Measurements from ENCODE around the gene RGS6. TPM values are rescaled to one million over a fixed set of nuclear protein-coding genes. Genes with fewer than 3 reads are reported as not detected.

RGS6 gene
- total RNA-seq, 2 experiments from 2014 or later: not detected

DNA sequence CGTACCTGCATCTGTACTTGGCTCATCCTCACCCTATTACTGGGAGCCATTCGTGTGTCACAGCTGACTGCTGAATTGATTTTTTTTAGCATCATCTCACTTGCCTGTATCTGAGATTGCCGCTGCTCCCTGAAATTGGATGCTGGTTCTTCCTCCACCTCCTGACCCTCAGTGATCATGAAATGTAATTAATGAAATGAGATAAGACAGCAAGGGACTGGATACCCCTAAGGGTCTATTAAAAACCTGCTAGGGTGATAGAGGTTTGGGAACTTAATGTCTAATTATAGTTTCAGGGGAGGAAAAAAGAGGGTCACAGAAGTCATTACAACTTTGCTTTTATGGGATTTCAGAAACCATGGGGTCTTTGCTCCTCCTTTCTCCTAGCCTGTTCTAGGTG, 551.1 kb downstream of the RGS6 start:
- no peaks in the 10 kb centered on the region for H3K27me3 Mint-ChIP-seq
- TF ChIP-seq, protein P1, sequence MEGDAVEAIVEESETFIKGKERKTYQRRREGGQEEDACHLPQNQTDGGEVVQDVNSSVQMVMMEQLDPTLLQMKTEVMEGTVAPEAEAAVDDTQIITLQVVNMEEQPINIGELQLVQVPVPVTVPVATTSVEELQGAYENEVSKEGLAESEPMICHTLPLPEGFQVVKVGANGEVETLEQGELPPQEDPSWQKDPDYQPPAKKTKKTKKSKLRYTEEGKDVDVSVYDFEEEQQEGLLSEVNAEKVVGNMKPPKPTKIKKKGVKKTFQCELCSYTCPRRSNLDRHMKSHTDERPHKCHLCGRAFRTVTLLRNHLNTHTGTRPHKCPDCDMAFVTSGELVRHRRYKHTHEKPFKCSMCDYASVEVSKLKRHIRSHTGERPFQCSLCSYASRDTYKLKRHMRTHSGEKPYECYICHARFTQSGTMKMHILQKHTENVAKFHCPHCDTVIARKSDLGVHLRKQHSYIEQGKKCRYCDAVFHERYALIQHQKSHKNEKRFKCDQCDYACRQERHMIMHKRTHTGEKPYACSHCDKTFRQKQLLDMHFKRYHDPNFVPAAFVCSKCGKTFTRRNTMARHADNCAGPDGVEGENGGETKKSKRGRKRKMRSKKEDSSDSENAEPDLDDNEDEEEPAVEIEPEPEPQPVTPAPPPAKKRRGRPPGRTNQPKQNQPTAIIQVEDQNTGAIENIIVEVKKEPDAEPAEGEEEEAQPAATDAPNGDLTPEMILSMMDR (IDR thresholded peaks at IDR 0.05): no peak
- Histone ChIP-seq H3K27ac (ENCODE audit: low read depth in 1 of 2, low read length in 2 of 2) (no peak overlapping the region), H3K27me3 (ENCODE audit: control insufficient read depth in 1 of 2, insufficient read depth in 2 of 2, low read length in 2 of 2) (no peaks in the 10 kb centered on the region), H3K4me1 (ENCODE audit: insufficient read depth, low read length) (peaks cover 18% of the 10 kb centered on the region), H3K9me3 (ENCODE audit: control insufficient read depth in 1 of 2, insufficient read depth in 1 of 2, low read length in 2 of 2) (no peaks in the 10 kb centered on the region), H3K36me3 (ENCODE audit: insufficient read depth, low read length) (no peaks in the 10 kb centered on the region), H3K4me3 (ENCODE audit: low read length) (no peak overlapping the region)
- intact Hi-C loops (cut with DNase I, micrococcal nuclease): no loop called here
- H3K36me3 Mint-ChIP-seq (ENCODE audit: low read depth): no peaks in the 10 kb centered on the region
- ChIA-PET CTCF (no interaction called here), POLR2A (no interaction called here)
- no peak for ATAC-seq (ENCODE audit: poor library complexity)
- H3K4me3 Mint-ChIP-seq: no peak overlapping the region
- H3K9me3 Mint-ChIP-seq: no peaks in the 10 kb centered on the region
- H3K27ac Mint-ChIP-seq: no peak overlapping the region
- peaks cover 27% of the 10 kb centered on the region for H3K4me1 Mint-ChIP-seq (ENCODE audit: low read depth)
- DNase-seq: no peak

DNA sequence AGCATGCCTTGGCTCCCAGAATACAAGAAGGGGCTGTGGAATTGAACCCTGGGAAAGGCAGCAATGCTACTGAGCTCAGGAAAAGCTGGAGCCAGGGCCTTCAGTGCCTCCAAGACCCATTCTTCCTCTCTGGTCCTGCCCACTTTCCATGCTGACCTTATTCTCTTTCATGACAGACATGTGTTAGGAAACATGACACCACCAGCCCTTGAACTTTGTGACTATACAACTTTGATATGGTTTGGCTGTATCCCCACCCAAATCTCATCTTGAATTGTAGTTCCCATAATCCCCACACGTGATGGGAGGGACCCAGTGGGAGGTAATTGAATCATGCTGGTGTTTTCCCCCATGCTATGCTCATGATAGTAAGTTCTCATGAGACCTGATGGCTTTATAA, 553.5 kb downstream of the RGS6 start:
- TF ChIP-seq, protein P1 (IDR thresholded peaks at IDR 0.05): no peak

DNA sequence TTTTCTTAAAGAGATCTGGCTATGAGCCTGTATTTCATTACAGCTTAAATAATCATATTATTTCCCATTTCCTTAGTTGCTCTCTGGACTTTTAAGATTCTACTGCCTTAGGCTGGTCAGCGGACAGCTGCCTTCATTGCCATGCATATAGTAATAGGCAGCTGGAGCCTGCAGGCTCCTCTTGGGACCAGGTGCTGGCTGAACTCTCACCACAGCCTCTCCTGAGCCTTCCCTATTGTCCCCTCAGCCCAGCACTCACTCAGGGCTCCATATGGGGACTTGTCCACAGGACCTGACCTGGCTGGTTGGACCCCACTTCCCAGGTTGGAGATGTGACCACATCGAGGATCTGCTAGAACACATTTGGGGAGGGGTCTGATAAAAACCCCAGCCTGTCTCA, 556.3 kb downstream of the RGS6 start:
- POLR2A ChIA-PET: no interaction called here
- Mint-ChIP-seq H3K4me1 (ENCODE audit: low read depth) (no peaks in the 10 kb centered on the region), H3K9me3 (peaks cover 5% of the 10 kb centered on the region), H3K27ac (no peak overlapping the region), H3K36me3 (ENCODE audit: low read depth) (no peaks in the 10 kb centered on the region), H3K27me3 (no peaks in the 10 kb centered on the region), H3K4me3 (no peak overlapping the region)
- ATAC-seq (ENCODE audit: poor library complexity) (no peak), DNase-seq (no peak)
- Histone ChIP-seq H3K4me1 (ENCODE audit: insufficient read depth, low read length) (no peaks in the 10 kb centered on the region), H3K4me3 (ENCODE audit: low read length) (no peak overlapping the region), H3K27ac (ENCODE audit: low read depth in 1 of 2, low read length in 2 of 2) (no peak overlapping the region), H3K36me3 (ENCODE audit: insufficient read depth, low read length) (no peaks in the 10 kb centered on the region), H3K27me3 (ENCODE audit: control insufficient read depth in 1 of 2, insufficient read depth in 2 of 2, low read length in 2 of 2) (peaks cover 0 to 5% of the 10 kb centered on the region in 2 experiments), H3K9me3 (ENCODE audit: control insufficient read depth in 1 of 2, insufficient read depth in 1 of 2, low read length in 2 of 2) (peaks cover under 1 to 3% of the 10 kb centered on the region in 2 experiments)
- TF ChIP-seq, protein P1 (IDR thresholded peaks at IDR 0.05): no peak
- CTCF ChIA-PET: no interaction called here
- intact Hi-C loops (cut with DNase I, micrococcal nuclease): no loop called here

More for the DNA sequence above, 553.5 kb downstream of the RGS6 start:
- Histone ChIP-seq H3K4me3 (ENCODE audit: low read length) (no peak overlapping the region), H3K4me1 (ENCODE audit: insufficient read depth, low read length) (peaks cover 7% of the 10 kb centered on the region), H3K36me3 (ENCODE audit: insufficient read depth, low read length) (no peaks in the 10 kb centered on the region), H3K9me3 (ENCODE audit: control insufficient read depth in 1 of 2, insufficient read depth in 1 of 2, low read length in 2 of 2) (peaks cover 0 to 3% of the 10 kb centered on the region in 2 experiments), H3K27me3 (ENCODE audit: control insufficient read depth in 1 of 2, insufficient read depth in 2 of 2, low read length in 2 of 2) (peaks cover 0 to 5% of the 10 kb centered on the region in 2 experiments), H3K27ac (ENCODE audit: low read depth in 1 of 2, low read length in 2 of 2) (no peak overlapping the region)
- Mint-ChIP-seq H3K27me3 (no peaks in the 10 kb centered on the region), H3K4me1 (ENCODE audit: low read depth) (peaks cover 9% of the 10 kb centered on the region), H3K36me3 (ENCODE audit: low read depth) (no peaks in the 10 kb centered on the region), H3K9me3 (peaks cover 4% of the 10 kb centered on the region), H3K4me3 (no peak overlapping the region), H3K27ac (no peak overlapping the region)
- CTCF ChIA-PET: no interaction called here
- intact Hi-C loops (cut with DNase I, micrococcal nuclease): no loop called here
- no peak for DNase-seq
- no peak for ATAC-seq (ENCODE audit: poor library complexity)
- POLR2A ChIA-PET: no interaction called here

All from CD4-positive, alpha-beta T cell (primary cell).